HG02943 (cell line): ENCODE results near the gene ANKRD33B.

Experiments
- ATAC-seq: cut with Tn5 transposase; IDR thresholded peaks from one replicate; pipeline ENCODE4 v1.9.1; 2021; ENCODE audit warnings: mild to moderate bottlenecking, low read depth, moderate library complexity; ENCODE audit not compliant: unreplicated experiment

ANKRD33B gene

GRCh38 chr5:10688651-10689171 is 124.8 kb downstream of the ANKRD33B start:
- ATAC-seq = no peak

GRCh38 chr5:10689391-10690081 is 125.7 kb downstream of the ANKRD33B start:
- no peak for ATAC-seq

GRCh38 chr5:10690460-10691440 is 126.9 kb downstream of the ANKRD33B start:
- ATAC-seq = no peak

- ATAC-seq = no peak
These were observed 128.2 kb downstream of the ANKRD33B start for GRCh38 chr5:10691826-10692785.

- ATAC-seq = peak; percentile 43
These were observed 131.3 kb downstream of the ANKRD33B start for GRCh38 chr5:10695055-10695649.

- no peak for ATAC-seq
These were observed 132.1 kb downstream of the ANKRD33B start for GRCh38 chr5:10695759-10696543.

- peak; percentile 28 for ATAC-seq
These were observed 135.5 kb downstream of the ANKRD33B start for GRCh38 chr5:10699281-10699874.

GRCh38 chr5:10699987-10700386 is 136.1 kb downstream of the ANKRD33B start:
- peak; percentile 63 for ATAC-seq

- ATAC-seq = peak; percentile 7
These were observed 136.6 kb downstream of the ANKRD33B start for GRCh38 chr5:10700516-10700915.

- ATAC-seq = no peak
These were observed 137.7 kb downstream of the ANKRD33B start for GRCh38 chr5:10701567-10702039.

- no peak for ATAC-seq
These were observed 138.3 kb downstream of the ANKRD33B start for GRCh38 chr5:10702040-10702629.

- ATAC-seq = no peak
These were observed 139.1 kb downstream of the ANKRD33B start for GRCh38 chr5:10702911-10703491.

- ATAC-seq = no peak
These were observed 139.8 kb downstream of the ANKRD33B start for GRCh38 chr5:10703676-10704075.

- ATAC-seq = no peak
These were observed 141.2 kb downstream of the ANKRD33B start for GRCh38 chr5:10704949-10705621.

- ATAC-seq = no peak
These were observed 141.9 kb downstream of the ANKRD33B start for GRCh38 chr5:10705747-10706146.

- ATAC-seq = no peak
These were observed 142.5 kb downstream of the ANKRD33B start for GRCh38 chr5:10706326-10706725.
